DOHH2 (cell line): ENCODE results near the gene MBD3.

Experiments
- H3F3A ChIP-seq: fragments of 200-600 bp; sonication (generic), shearing (Covaris generic); 2 replicates; pipeline ENCODE4 v1.6.0; 2016; ENCODE audit warnings: antibody characterized with exemption, mild to moderate bottlenecking; ENCODE audit not compliant: control insufficient read depth, insufficient read depth
- H3K27ac ChIP-seq: fragments of 200-600 bp; sonication (generic); 2 replicates; pipeline ENCODE4 v1.5.1; 2014; ENCODE audit warnings: low read depth, mild to moderate bottlenecking, low read length, moderate library complexity
- H3K27me3 ChIP-seq: fragments of 200-600 bp; sonication (generic); 2 replicates; pipeline ENCODE4 v1.6.1; 2014; ENCODE audit warnings: mild to moderate bottlenecking, low read length, mixed read lengths; ENCODE audit not compliant: control insufficient read depth
- H3K36me3 ChIP-seq: fragments of 200-600 bp; sonication (generic); 2 replicates; pipeline ENCODE4 v1.6.1; 2014; ENCODE audit warnings: mild to moderate bottlenecking, low read length, moderate library complexity, mixed read lengths; ENCODE audit not compliant: control insufficient read depth
- H3K4me1 ChIP-seq: fragments of 200-600 bp; sonication (generic); 2 replicates; pipeline ENCODE4 v1.6.1; 2014; ENCODE audit warnings: mild to moderate bottlenecking, low read length, mixed read lengths; ENCODE audit not compliant: control insufficient read depth
- H3K4me2 ChIP-seq: fragments of 200-600 bp; sonication (generic); 2 replicates; pipeline ENCODE4 v1.6.0; 2014; ENCODE audit warnings: mild to moderate bottlenecking, low read length, moderate library complexity
- H3K4me3 ChIP-seq: fragments of 200-600 bp; sonication (generic); 2 replicates; pipeline ENCODE4 v1.5.1; 2014; ENCODE audit warnings: mild to moderate bottlenecking, low read length, mixed read lengths
- H3K79me2 ChIP-seq: fragments of 200-600 bp; sonication (generic); 2 replicates; pipeline ENCODE4 v1.6.1; 2014; ENCODE audit warnings: mild to moderate bottlenecking, low read length, mixed read lengths; ENCODE audit not compliant: control insufficient read depth
- H3K9me2 ChIP-seq: fragments of 200-600 bp; sonication (generic); replicated peaks from 2 replicates; pipeline ENCODE4 v1.6.1; 2014; ENCODE audit warnings: mild to moderate bottlenecking, low read length, mixed read lengths; ENCODE audit not compliant: control insufficient read depth
- H3K9me3 ChIP-seq: fragments of 200-600 bp; sonication (generic); 2 replicates; pipeline ENCODE4 v1.6.1; 2014; ENCODE audit warnings: antibody characterized with exemption, low read length, mixed read lengths; ENCODE audit not compliant: control insufficient read depth, insufficient read depth
- H4K20me1 ChIP-seq: fragments of 200-600 bp; sonication (generic); 2 replicates; pipeline ENCODE4 v1.6.0; 2014; ENCODE audit warnings: low read depth, mild to moderate bottlenecking, antibody characterized with exemption, low read length, moderate library complexity; ENCODE audit not compliant: control insufficient read depth, insufficient read depth
- EZH2phosphoT487 ChIP-seq: fragments of 200-600 bp; sonication (generic); IDR thresholded peaks from 2 replicates; pipeline ENCODE4 v1.6.1; 2017; ENCODE audit warnings: borderline replicate concordance, mild to moderate bottlenecking, antibody characterized with exemption, low read length, moderate library complexity, mixed read lengths
- TF ChIP-seq, protein P1 (sequence below): fragments of 200-600 bp; sonication (generic); IDR thresholded peaks from one replicate; pipeline ENCODE4 v1.5.1; 2014; ENCODE audit warnings: antibody characterized with exemption, mild to moderate bottlenecking, low read depth, low read length; ENCODE audit not compliant: poor library complexity, severe bottlenecking

Gene MBD3

GRCh38 chr19:1612114-1613086 is 19.7 kb upstream of the MBD3 start:
- Histone ChIP-seq H3K36me3 (peaks cover 85% of the 10 kb centered on the region), H3K27me3 (no peaks in the 10 kb centered on the region), H4K20me1 (peaks cover 4% of the 10 kb centered on the region; the same call in 1 of the 2 replicates), H3K9me3 (no peaks in the 10 kb centered on the region), H3K4me1 (peaks cover 91% of the 10 kb centered on the region), H3K4me2 (no peak overlapping the region), H3F3A (peaks cover 41% of the 10 kb centered on the region), H3K27ac (no peak overlapping the region), H3K9me2 (no peaks in the 10 kb centered on the region), H3K79me2 (peaks cover 20% of the 10 kb centered on the region), H3K4me3 (no peak overlapping the region)
- TF ChIP-seq EZH2phosphoT487, result no peak
- TF ChIP-seq, protein P1, sequence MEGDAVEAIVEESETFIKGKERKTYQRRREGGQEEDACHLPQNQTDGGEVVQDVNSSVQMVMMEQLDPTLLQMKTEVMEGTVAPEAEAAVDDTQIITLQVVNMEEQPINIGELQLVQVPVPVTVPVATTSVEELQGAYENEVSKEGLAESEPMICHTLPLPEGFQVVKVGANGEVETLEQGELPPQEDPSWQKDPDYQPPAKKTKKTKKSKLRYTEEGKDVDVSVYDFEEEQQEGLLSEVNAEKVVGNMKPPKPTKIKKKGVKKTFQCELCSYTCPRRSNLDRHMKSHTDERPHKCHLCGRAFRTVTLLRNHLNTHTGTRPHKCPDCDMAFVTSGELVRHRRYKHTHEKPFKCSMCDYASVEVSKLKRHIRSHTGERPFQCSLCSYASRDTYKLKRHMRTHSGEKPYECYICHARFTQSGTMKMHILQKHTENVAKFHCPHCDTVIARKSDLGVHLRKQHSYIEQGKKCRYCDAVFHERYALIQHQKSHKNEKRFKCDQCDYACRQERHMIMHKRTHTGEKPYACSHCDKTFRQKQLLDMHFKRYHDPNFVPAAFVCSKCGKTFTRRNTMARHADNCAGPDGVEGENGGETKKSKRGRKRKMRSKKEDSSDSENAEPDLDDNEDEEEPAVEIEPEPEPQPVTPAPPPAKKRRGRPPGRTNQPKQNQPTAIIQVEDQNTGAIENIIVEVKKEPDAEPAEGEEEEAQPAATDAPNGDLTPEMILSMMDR, result no peak

DNA sequence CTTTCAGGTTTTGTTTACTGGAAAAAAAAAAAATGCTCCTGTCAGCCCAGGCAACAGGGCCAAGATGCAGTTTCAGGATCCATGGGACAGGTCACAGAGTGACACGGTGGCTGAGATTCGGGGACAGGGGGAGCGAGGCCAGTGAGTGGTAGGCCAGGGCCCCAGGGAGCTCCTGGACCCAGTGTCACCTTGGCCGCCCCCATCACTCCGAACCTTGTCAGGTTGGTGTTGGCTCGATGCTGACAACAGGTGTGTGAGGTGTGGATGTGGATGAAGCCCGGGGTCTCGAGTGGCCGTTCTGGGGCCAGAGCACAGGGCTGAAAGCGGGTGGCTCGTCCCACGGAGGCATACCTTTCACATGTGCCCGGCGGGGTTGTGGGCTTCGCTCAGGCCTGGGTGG is 18.7 kb upstream of the MBD3 start:
- peaks cover 77% of the 10 kb centered on the region for H3K36me3 ChIP-seq
- no peaks in the 10 kb centered on the region for H3K9me3 ChIP-seq
- H3K4me3 ChIP-seq, result no peak overlapping the region
- H3K4me1 ChIP-seq, result peaks cover 91% of the 10 kb centered on the region
- no peaks in the 10 kb centered on the region for H3K9me2 ChIP-seq
- 0 out of 2 replicates have a peak, but pooled peaks cover 4% of the 10 kb centered on the region for H4K20me1 ChIP-seq
- no peak for TF ChIP-seq EZH2phosphoT487
- H3K27ac ChIP-seq, result peak overlapping the region; percentile 24; the same call in 1 of the 2 replicates
- no peaks in the 10 kb centered on the region for H3K27me3 ChIP-seq
- peaks cover 41% of the 10 kb centered on the region for H3F3A ChIP-seq
- no peak overlapping the region for H3K4me2 ChIP-seq
- peaks cover 9% of the 10 kb centered on the region for H3K79me2 ChIP-seq

DNA sequence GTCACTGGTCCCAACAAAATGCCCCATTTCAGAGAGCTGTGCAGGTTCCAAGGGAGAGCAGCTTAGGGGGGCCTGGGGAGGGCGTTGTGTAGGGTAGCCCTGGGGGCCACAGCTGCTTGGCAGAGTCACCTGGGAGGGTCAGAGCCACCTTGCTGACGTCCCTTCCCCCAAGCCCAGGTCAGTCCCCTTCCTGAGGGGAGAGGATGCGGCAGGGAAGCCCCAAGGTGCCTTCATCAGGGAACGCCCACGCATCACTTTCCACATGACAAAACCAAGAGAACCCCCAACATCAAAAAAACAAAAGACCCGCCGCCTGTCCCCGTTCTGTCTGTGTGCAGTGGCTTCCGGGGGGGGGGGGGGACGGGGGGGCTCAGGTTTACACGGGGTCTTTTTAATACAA is 17.9 kb upstream of the MBD3 start:
- Histone ChIP-seq H3K9me2 (no peaks in the 10 kb centered on the region), H3K4me2 (peak overlapping the region; percentile 35; the same call in 1 of the 2 replicates), H3K4me3 (no peak overlapping the region), H3K36me3 (peaks cover 69% of the 10 kb centered on the region), H3K27me3 (no peaks in the 10 kb centered on the region), H3K79me2 (peaks cover 4% of the 10 kb centered on the region), H3F3A (peaks cover 48% of the 10 kb centered on the region), H3K4me1 (peaks cover 95% of the 10 kb centered on the region), H3K27ac (peak overlapping the region; percentile 22; the same call in 1 of the 2 replicates), H4K20me1 (no peaks in the 10 kb centered on the region), H3K9me3 (no peaks in the 10 kb centered on the region)
- TF ChIP-seq, protein P1, result no peak
- no peak for TF ChIP-seq EZH2phosphoT487
